Measurements from ENCODE around the gene TTC39C. TPM values are rescaled to one million over a fixed set of nuclear protein-coding genes. Genes with fewer than 3 reads are reported as not detected.

The TTC39C gene
- total RNA-seq, 4 donors from 2014 or later = 10.6 to 25.4 (median 12.9) TPM

- TF ChIP-seq CTCF (IDR thresholded peaks at IDR 0.05) (no peak), POLR2A (IDR thresholded peaks at IDR 0.05) (no peak)
- WGBS, 2 donors = 18 to 27% methylated on average over 3 of the region's 3 CpGs
- Histone ChIP-seq H3K4me3 (replicated peaks in 1 of 3) (no peak overlapping the region), H3K4me1 (peaks cover 0 to 6% of the 10 kb centered on the region in 2 donors), H3K27me3 (no peaks in the 10 kb centered on the region), H3K9me3 (no peaks in the 10 kb centered on the region), H3K27ac (no peak overlapping the region), H3K36me3 (no peaks in the 10 kb centered on the region)
- peak; percentile 35 to 41 for DNase-seq
- intact Hi-C loops (cut with DNase I) = no loop called here
These were observed 111.8 kb downstream of the TTC39C start for GRCh38 chr18:24126155-24126961.

- no peaks in the 10 kb centered on the region for H3K36me3 ChIP-seq
- TF ChIP-seq CTCF (IDR thresholded peaks at IDR 0.05) = no peak
- WGBS, 2 donors = 77% methylated on average over 3 of the region's 3 CpGs
These were observed 113.2 kb downstream of the TTC39C start for GRCh38 chr18:24127735-24128134.

GRCh38 chr18:24128700-24129099 lies 114.1 kb downstream of the TTC39C start:
- 98 to 99% methylated on average over 4 of the region's 4 CpGs for WGBS, 2 donors
- no peak overlapping the region for H3K4me3 ChIP-seq (replicated peaks in 1 of 3)
- no peaks in the 10 kb centered on the region for H3K9me3 ChIP-seq
- intact Hi-C loops (cut with DNase I) = no loop called here
- no peak overlapping the region for H3K27ac ChIP-seq
- H3K27me3 ChIP-seq = no peaks in the 10 kb centered on the region
- DNase-seq = no peak
- H3K4me1 ChIP-seq = peaks cover 0 to 6% of the 10 kb centered on the region in 2 donors
- H3K36me3 ChIP-seq = no peaks in the 10 kb centered on the region
- TF ChIP-seq POLR2A (IDR thresholded peaks at IDR 0.05) (no peak), CTCF (IDR thresholded peaks at IDR 0.05) (no peak)

More at GRCh38 chr18:24127735-24128134, 113.2 kb downstream of the TTC39C start:
- H3K9me3 ChIP-seq = no peaks in the 10 kb centered on the region
- H3K4me1 ChIP-seq = peaks cover 0 to 6% of the 10 kb centered on the region in 2 donors
- no peak overlapping the region for H3K27ac ChIP-seq
- DNase-seq = no peak
- intact Hi-C loops (cut with DNase I) = no loop called here
- no peaks in the 10 kb centered on the region for H3K27me3 ChIP-seq
- H3K4me3 ChIP-seq (replicated peaks in 1 of 3) = no peak overlapping the region

- Histone ChIP-seq H3K36me3 (no peaks in the 10 kb centered on the region), H3K4me1 (peaks cover 0 to 6% of the 10 kb centered on the region in 2 donors), H3K27me3 (no peaks in the 10 kb centered on the region), H3K27ac (no peak overlapping the region), H3K9me3 (no peaks in the 10 kb centered on the region), H3K4me3 (replicated peaks in 1 of 3) (no peak overlapping the region)
- WGBS, 2 donors = 92 to 94% methylated on average over 2 of the region's 2 CpGs
- intact Hi-C loops (cut with DNase I) = no loop called here
- no peak for DNase-seq
- TF ChIP-seq POLR2A (IDR thresholded peaks at IDR 0.05) (no peak), CTCF (IDR thresholded peaks at IDR 0.05) (no peak)
These were observed 115.9 kb downstream of the TTC39C start for GRCh38 chr18:24130494-24130893.

GRCh38 chr18:24136967-24137373 lies 122.4 kb downstream of the TTC39C start:
- no peak for TF ChIP-seq CTCF (IDR thresholded peaks at IDR 0.05)
- no peak for TF ChIP-seq POLR2A (IDR thresholded peaks at IDR 0.05)
- no peak for DNase-seq
- Histone ChIP-seq H3K27me3 (no peaks in the 10 kb centered on the region), H3K4me3 (replicated peaks in 1 of 3) (no peak overlapping the region), H3K27ac (no peak overlapping the region), H3K36me3 (no peaks in the 10 kb centered on the region), H3K4me1 (peaks cover 0 to 11% of the 10 kb centered on the region in 2 donors), H3K9me3 (no peaks in the 10 kb centered on the region)
- intact Hi-C loops (cut with DNase I) = no loop called here
- WGBS, 2 donors = 76 to 80% methylated on average over 3 of the region's 3 CpGs

All from thyroid gland (tissue), 4 donors.